ENCODE data around the gene CAPN13.

CAPN13 gene

DNA sequence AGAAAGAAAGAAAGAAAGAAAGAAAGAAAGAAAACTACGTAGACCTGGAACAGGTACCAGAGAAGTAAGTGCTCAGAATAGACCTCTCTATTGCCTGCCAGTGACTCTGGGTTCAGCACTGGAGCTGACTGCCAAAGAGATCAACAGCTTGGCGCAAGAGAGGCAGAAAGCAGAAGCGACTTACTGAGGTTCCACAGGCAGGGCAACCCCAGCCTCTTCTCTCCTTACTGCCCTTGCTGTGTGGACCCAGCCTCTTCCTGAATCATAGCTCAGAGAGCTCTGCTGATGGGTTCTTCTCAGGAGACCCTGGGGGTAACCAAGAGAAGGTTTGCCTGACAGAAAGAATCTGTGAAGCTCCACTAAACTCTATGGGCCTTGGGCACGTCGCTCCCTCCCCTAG is 7.1 kb downstream of the CAPN13 start:
- DNase-seq (ENCODE audit: low read depth) = no peak
- no peak for TF ChIP-seq CTCF (IDR thresholded peaks at IDR 0.05; ENCODE audit: low read length, missing control alignments)
- H3K4me3 ChIP-seq (replicated peaks; ENCODE audit: low read depth, low read length) = no peak overlapping the region

DNA sequence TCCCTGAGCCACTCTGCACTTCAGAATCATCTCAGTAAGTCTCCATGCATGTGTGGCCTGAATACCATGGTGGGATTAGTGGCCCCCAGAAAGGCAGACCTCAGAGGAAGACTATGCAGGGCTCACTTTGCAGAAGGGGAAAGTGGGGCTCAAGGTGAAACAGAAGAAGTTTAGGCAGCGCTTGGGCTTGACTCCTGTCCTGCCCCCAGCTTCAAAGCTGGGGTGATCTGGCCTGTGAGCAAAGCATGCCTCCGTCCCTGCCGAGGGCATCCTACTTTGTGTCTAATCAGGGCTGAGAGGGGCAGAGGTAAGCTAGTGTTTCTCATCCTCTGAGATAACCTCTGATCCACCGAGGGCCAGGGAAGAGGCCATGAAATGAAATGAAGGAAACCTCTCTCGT is 7.9 kb downstream of the CAPN13 start:
- H3K4me3 ChIP-seq (replicated peaks; ENCODE audit: low read depth, low read length) = no peak overlapping the region
- no peak for TF ChIP-seq CTCF (IDR thresholded peaks at IDR 0.05; ENCODE audit: low read length, missing control alignments)
- DNase-seq (ENCODE audit: low read depth) = no peak

DNA sequence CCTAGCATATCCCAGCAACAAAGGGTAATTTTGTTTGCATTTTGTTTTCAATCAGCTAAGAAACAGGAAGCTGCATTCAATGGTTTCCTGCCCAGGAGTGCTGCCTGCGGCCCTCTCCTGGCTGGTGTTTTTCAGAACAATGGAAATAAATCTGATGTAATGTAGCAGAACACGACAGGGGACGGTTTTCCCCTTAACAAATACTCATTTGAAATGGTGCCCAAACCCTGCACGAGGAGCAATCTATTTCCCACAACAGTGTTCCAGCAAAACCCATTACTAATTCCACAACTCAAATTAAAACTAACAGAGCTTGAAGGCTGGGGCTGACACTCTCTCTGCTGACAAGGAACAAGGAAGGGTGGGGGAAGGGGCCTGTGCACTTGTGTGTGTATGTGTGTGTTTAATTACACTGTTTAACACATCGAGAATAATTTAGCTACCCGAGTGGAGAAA is 8.7 kb downstream of the CAPN13 start:
- H3K4me3 ChIP-seq (replicated peaks; ENCODE audit: low read depth, low read length) = no peak overlapping the region
- no peak for TF ChIP-seq CTCF (IDR thresholded peaks at IDR 0.05; ENCODE audit: low read length, missing control alignments)
- DNase-seq (ENCODE audit: low read depth) = no peak

- no peak overlapping the region for H3K4me3 ChIP-seq (replicated peaks; ENCODE audit: low read depth, low read length)
- no peak for DNase-seq (ENCODE audit: low read depth)
- TF ChIP-seq CTCF (IDR thresholded peaks at IDR 0.05; ENCODE audit: low read length, missing control alignments) = no peak
Measured at GRCh38 chr2:30797381-30798015, 9.7 kb downstream of the CAPN13 start.

DNA sequence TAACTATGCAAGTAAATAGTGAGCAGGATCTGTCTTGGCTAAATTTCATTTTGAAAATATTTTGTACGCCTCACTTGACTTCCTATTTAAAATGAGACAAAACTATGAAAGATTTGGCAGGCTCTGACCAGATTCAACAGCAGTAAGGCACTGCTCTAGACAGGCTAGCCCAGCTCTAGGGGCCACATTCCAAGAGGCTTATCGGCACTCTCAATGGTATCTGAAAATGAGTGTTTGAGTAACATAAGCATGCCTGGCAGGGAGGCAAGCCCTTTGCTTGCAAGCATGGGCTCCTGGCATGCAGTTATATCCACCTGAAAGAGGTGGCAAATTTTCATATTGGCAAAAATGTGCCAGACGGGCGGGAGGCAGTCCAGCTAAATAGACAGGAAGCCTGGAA is 10.5 kb downstream of the CAPN13 start:
- no peak for TF ChIP-seq CTCF (IDR thresholded peaks at IDR 0.05; ENCODE audit: low read length, missing control alignments)
- no peak overlapping the region for H3K4me3 ChIP-seq (replicated peaks; ENCODE audit: low read depth, low read length)
- no peak for DNase-seq (ENCODE audit: low read depth)

GRCh38 chr2:30792521-30792920 is 14.7 kb downstream of the CAPN13 start:
- no peak for DNase-seq (ENCODE audit: low read depth)
- TF ChIP-seq CTCF (IDR thresholded peaks at IDR 0.05; ENCODE audit: low read length, missing control alignments) = no peak
- H3K4me3 ChIP-seq (replicated peaks; ENCODE audit: low read depth, low read length) = no peak overlapping the region

GRCh38 chr2:30790879-30791278 is 16.4 kb downstream of the CAPN13 start:
- H3K4me3 ChIP-seq (replicated peaks; ENCODE audit: low read depth, low read length) = no peak overlapping the region
- no peak for TF ChIP-seq CTCF (IDR thresholded peaks at IDR 0.05; ENCODE audit: low read length, missing control alignments)
- DNase-seq (ENCODE audit: low read depth) = no peak

Data from fibroblast of pulmonary artery (primary cell).